ENCODE results near the gene DOCK1.
A peak's percentile ranks its signal among the peaks of the same experiment; 100 is the strongest.
"Not testable (repeated sequence)": the region's sequence is repeated elsewhere in the genome, so short reads cannot be mapped to it uniquely, and the experiment has no call there.

DOCK1 gene

DNA sequence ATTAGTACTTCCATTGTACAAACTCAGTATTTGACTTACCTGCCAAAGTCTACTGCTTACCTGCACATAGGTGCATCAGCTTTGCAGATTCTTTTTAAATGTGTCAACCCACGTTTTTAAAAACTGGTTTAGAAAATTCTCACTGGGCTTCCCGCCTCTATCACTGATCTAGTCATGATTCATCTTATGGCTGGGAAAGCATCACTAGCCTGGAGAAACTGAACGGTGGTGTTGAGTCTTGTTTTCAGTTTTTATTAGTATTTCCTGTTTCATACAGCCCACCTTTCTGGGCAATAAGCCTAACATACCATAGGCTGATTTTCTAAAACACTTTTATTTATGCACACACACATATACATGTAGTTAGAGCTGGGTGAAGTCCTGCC lies 19.7 kb downstream of the DOCK1 start:
- DNase-seq (ENCODE audit: low read depth, low spot score), result no peak

DNA sequence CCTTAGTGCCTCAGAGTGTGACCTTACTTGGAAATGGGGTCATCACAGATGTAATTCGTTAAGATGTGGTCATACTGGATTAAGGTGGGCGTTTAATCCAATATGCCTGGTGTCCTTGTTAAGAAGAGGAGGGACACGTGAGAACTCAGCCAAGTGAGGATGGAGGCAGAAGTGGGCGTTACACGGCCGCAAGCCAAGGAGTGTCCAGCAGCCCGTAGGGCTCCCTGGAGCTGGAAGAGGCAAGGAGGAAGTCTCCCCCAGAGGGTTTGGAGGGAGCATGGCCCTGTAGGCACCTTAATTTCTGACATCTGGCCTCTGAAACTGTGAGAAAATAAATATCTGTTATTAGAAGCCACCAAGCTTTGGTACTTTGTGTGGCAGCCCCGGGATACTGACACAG lies 21.3 kb downstream of the DOCK1 start:
- DNase-seq (ENCODE audit: low read depth, low spot score), result no peak

- DNase-seq (ENCODE audit: low read depth, low spot score), result no peak
These were observed 22.6 kb downstream of the DOCK1 start for GRCh38 chr10:126927799-126928198.

GRCh38 chr10:126928274-126928673 lies 23.0 kb downstream of the DOCK1 start:
- no peak for DNase-seq (ENCODE audit: low read depth, low spot score)

- DNase-seq (ENCODE audit: low read depth, low spot score), result no peak
These were observed 24.2 kb downstream of the DOCK1 start for GRCh38 chr10:126929391-126929790.

DNA sequence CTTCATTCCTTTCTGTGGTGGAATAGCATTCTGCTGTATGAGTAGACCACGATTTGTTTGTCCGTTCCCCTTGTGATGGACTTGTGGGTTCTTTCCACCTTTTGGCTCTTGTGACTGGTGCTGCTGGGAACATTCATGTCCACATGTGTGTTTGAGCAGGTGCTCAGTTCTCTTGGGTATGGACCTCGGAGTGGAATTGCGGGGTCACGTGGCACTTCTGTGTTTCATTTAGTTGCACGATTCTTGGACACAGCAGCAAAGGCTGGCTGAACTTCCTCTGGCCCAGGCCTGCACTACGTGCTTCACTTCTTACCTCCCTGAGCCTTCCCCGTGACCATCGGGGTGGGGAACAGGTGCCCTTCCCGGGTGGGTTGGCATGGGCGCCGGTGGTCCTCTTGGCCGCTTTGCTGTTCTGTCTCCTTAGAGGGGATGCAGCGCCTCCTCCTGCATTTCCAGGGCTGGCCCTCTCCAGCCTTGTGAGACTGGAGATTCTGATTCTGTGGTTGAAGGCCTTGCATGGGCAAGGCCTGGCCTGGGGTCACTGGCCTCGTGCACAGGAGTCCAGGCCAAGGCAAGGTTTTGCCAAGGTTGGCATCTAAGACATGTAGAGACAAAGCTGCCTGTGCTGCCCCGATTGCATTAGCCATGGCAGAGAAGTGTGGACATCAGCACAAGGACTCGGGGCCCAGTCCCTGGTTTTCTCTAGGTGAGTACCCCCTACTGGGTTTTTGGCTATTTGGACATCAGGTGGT lies 25.1 kb downstream of the DOCK1 start:
- DNase-seq (ENCODE audit: low read depth, low spot score), result no peak

DNA sequence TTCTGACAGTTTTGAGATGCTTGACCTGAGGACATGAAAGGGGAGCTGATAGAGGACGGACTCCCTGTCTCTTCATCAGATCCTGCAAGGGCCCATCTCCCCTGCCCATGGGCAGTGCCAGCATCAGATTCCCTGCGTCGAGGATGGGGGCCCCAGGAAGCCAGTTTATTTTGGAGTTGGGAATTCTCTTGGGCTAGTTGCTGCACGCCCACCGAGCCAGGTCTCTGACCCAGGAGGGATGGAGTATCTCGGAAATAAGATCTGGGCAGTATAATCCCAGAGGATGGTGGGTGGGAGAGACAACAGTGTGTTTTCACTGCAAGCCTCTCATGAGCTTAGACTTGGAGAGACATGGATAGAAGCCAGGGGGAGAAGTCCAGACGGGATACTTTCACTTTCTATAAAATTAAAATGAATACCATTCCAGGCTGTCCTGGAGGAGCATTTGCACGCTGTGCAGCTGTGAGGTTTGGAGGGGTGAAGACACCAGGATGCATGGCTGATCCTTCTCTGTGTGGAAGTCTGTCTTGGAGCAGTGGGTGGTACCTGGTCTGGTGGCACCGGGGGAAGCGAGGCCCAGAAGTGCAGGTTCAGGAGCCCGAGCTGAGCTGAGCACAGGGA lies 25.8 kb downstream of the DOCK1 start:
- no peak for DNase-seq (ENCODE audit: low read depth, low spot score)

- DNase-seq (ENCODE audit: low read depth, low spot score), result no peak
These were observed 26.3 kb downstream of the DOCK1 start for GRCh38 chr10:126931544-126931943.

DNA sequence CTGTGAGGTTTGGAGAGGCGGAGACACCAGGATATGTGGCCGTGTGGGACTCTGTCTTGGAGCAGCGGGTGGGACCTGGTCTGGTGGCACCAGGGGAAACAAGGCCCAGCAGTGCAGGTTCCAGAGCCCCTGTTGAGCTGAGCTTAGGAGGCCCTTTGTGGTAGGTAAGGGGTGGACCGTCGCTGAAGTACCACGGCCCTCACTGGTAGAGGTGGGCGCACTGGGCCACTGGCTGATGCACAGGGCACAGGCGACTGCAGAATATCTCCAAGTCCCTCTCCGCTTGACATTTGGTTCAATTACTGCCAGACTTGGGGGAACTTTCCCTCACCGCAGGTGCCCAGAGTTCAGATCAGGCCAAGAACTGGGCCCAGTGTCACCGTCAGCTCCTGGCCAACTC lies 27.3 kb downstream of the DOCK1 start:
- no peak for DNase-seq (ENCODE audit: low read depth, low spot score)

- no peak for DNase-seq (ENCODE audit: low read depth, low spot score)
These were observed 27.9 kb downstream of the DOCK1 start for GRCh38 chr10:126933116-126933515.

- no peak for DNase-seq (ENCODE audit: low read depth, low spot score)
These were observed 30.2 kb downstream of the DOCK1 start for GRCh38 chr10:126935263-126935946.

DNA sequence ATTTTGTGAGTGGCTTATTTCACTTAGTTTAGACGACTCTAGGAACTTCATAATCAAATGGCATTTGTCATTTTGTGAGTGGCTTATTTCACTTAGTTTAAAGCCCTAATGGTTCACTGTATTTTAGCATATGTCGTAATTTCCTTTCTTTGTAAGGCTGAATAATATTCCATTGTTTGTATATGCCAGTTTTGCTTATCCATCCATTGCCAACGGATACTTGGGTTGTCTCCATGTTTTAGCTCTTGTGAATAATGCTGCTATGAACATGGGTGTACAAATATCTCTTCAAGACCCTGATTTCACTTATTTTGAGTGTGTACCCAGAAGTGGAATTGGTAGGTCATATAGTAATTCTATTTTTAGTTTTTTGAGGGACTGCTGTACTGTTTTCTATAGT lies 31.8 kb downstream of the DOCK1 start:
- no peak for DNase-seq (ENCODE audit: low read depth, low spot score)

DNA sequence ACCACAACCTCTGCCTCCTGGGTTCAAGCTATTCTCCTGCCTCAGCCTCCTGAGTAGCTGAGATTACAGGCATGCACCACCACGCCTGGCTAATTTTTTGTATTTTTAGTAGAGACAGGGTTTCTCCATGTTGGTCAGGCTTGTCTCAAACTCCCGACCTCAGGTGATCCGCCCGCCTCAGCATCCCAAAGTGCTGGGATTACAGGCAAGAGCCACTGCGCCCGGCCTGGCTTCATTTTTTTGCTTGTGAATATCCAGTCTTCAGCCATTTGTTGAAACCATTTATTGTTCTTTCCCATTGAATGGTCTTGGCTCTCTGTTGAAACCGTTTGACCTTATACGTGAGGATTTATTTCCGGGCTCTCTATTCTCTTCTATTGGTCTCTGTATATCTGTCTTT lies 32.9 kb downstream of the DOCK1 start:
- DNase-seq (ENCODE audit: low read depth, low spot score), result not testable (repeated sequence)

GRCh38 chr10:126939706-126940105 lies 34.5 kb downstream of the DOCK1 start:
- DNase-seq (ENCODE audit: low read depth, low spot score), result peak; percentile 28

- no peak for DNase-seq (ENCODE audit: low read depth, low spot score)
These were observed 35.6 kb downstream of the DOCK1 start for GRCh38 chr10:126940670-126941310.

- no peak for DNase-seq (ENCODE audit: low read depth, low spot score)
These were observed 39.0 kb downstream of the DOCK1 start for GRCh38 chr10:126944191-126944590.

DNA sequence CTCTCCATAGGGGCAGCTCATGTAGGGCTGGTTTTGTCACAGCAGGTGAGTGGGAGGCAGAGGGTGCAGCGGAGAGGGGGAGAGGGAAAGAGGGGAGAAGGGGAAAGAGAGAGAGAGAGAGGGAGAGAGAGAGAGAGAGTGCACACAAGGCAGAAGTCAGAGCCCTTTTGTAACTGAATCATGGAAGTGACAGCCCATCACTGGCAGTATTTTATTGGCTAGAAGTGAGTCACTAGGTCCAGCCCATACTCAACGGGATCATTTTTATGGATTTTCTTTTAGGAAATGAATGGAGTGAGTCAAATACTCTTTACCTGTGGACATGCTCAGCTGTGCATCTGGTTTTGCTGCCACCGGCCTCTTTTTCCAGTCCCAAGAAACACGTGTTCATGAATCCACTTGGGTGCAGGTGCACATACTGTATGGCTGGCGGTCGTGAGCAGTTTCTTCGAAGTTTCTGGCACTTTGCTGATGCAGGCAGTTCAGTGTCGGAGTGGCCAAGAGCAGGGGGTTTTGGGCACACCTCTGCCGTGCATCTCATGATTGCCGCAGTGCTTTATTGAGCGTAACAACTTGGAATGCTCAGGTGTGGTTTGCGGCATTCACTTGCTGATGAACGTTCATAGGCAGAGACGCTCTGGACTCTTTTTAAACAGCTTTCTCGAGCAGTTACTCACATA lies 40.3 kb downstream of the DOCK1 start:
- DNase-seq (ENCODE audit: low read depth, low spot score), result no peak

- no peak for DNase-seq (ENCODE audit: low read depth, low spot score)
These were observed 41.5 kb downstream of the DOCK1 start for GRCh38 chr10:126946746-126947145.

DNA sequence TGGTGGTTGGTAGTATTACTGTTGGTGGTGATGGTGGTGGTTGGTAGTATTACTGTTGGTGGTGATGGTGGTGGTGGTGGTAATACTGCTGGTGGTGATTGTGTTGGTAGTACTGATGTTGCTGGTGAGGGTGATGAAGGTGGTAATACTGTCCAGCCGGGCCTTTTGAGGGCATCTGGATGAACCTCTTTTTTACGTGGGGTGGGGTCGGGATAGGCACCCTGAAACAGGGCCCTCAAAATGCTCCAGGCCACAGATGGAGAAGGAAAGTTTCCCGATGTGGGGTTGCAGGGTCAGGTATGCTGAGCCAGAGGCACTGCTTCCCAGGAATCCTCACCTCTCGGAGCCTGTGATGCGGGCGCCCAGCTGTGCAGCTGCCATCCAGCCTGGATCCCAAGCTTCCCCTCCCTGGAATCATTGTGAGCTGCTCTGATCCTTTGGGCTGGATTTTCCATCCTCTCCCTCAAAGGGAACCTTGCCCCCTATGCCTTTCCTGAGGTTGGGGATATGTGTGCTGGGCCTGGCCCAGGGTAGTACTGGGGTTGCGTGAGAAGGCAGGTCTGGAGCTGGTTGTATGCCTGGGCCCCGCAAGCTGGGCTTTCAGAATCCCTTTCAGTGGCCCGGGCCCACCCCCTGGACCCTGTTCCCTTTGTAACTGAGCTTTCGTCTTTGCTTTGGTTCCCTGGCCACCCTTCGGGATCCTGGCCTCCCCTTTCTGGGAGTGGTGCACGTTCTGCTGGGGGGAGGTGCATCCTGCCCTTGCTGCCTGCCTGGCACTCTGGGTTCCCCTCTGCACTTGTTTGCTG lies 43.3 kb downstream of the DOCK1 start:
- DNase-seq (ENCODE audit: low read depth, low spot score), result no peak

GRCh38 chr10:126949161-126949503 lies 43.9 kb downstream of the DOCK1 start:
- no peak for DNase-seq (ENCODE audit: low read depth, low spot score)

All from ELF-1 (cell line).